ENCODE measurements around the gene METRN.

The METRN gene

DNA sequence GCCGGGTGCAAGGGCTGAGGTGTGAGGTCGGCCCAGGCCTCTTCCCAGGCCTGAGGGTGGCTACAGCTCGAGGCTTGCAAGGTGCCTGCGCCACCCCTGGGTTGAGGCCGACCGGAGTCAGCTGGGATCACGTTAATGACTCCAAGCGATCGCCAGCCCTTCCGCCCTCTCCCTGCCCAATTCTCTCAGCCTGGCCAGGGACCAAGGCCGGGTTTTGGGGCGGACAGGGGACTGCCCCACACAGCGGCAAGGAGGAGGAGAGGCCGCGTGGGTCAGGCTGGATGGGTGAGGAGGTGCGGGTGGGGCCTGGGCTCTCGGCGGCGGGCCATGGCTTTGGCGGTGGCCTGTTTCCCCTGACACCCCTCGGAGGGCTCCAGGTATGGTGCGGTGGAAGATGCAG is 21.6 kb upstream of the METRN start:
- DNase-seq: no peak

DNA sequence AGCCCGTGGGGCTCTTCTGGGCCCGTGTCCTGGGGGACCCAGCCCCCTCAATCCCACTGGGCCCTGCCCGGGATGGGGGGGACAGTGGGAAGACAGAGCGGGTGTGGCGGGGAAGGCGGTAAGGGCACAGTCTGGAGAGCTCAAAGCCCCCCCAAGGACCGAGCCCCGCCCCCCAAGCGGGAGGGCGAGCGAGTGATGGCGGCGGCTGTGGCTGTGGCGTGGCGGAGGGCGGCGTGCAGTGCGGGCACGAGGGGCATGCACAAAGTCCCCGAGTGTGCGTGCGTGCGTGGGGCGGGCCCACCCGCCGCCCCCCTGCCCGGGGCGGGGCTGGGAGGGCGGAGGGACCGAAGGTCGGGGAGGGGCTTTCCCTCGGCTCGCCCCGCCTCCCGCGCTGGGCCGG is 21.2 kb upstream of the METRN start:
- DNase-seq: peak; percentile 64

DNA sequence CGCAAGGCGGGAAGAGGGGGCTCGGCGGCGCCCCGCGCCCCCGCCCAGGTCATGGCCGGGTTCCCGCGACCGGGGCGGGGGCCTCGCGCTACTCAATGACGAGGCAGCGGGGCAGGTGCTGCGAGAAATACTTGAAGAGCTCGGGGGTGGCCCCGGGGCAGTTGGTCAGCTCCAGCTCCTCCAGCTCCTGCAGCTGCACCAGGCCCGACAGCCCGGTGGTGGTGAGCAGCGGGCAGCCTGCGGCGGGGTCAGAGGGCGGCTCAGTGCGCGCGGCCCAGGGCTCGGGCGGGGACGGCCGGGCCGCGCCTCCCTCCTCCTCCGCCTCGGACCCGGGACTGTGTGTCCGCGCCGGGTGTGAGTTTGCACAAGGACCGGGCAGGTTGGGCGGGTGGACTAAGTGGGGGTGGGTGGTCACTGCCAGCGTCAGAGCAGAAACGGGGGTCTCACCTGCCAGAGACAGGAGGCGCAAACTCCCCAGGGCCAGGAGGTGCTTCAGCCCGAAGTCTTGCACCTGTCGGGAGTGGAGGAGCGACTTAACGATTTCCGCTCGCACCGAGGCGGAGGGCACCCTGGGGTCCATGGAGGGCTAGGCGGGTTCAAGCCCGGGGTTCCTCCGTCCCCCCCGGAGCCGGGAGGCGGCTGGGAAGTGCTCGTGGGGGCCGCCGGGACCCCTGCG is 20.6 kb upstream of the METRN start:
- DNase-seq: no peak

DNA sequence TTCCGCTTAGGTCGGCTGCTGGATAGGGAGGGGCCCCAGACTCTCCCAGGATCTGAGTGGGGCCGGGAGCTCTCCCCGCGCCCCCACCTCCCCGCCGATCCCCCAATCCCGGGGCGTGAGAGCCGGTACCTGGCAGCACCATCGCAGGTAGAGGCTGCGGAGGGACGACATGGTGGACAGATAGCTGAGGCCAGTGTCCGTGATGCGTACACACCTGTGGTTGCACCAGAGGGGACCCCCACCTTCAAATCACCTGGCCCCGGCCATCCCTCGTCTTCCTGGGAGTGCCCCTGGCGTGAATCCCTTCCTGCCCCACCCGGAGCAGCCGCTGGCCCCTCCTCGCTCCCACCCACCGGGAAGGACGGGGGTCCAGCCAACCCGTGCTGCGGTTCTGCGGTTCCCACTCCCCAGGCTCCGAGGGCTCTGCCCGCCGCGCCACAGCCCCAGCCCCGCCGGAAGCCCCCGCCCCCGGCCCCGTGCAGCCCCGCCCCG is 20.0 kb upstream of the METRN start:
- DNase-seq: no peak

DNA sequence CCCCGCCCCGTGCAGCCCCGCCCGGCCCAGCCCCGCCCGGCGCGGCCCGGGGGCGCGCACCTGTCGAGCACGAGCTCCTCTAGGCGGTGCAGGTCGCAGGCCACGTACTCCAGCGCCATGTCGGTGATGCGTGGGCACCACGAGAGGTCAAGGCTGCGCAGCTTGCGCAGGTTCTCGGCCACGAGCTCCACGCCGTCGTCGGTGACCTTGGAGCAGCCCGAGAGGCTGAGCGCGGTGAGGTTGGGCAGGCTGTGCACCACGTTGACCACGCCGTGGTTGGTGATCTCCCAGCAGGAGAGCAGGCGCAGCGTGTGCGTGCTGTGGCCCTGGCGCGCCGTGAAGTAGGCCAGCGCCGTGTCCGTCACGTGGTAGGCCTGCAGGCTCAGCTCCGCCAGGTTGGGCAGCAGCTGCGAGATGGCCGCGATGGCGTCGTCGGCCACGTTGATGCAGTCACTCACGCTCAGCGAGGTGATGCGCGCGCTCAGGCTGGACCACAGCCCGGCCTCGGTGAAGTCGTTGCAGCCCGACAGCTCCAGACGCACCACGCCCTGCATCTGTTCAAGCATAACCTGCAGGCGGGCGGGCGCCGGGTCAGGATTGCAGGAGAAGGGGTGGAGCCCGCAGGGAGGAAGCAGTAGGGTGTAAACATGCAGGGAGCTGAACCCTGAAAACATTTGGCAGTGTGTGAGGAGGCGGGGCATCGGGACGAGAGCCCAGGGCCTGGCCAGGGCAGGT is 19.4 kb upstream of the METRN start:
- DNase-seq: peak; percentile 70

DNA sequence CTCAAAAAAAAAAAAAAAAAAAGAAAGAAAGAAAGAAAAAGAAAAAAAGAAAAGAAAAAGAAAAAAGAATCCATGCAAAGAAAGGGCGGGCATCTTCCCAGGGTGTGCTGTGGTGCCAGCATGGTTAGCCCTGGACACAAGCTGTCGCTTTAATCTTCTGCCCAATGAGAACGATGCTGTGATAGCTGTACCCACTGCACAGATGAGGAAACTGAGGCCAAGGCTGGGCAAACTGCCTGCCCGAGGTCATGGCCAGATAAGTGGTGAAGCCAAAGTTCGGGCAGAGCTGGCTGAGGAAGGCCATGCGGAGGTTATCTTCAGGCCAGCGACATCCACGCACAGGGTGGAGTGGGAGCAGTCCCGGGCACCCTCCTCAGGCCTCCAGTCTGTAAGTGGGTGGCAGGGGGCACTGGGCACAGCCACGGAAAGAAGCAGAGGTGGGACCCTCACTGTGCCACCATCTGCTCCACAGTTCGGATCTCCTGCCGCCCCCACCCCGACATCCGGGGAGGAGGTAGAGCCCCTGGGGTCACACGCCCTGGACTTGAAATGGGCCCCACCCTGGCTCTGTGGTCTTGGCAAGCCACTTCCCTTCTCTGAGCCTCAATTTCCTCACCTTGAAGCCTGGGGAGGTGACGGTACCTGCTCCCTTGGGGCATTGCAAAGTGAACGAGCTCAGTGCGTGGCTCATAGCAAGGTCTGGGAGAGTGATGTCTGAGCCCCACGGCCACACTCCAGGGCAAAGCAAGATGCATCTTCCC is 15.8 kb upstream of the METRN start:
- DNase-seq: no peak

DNA sequence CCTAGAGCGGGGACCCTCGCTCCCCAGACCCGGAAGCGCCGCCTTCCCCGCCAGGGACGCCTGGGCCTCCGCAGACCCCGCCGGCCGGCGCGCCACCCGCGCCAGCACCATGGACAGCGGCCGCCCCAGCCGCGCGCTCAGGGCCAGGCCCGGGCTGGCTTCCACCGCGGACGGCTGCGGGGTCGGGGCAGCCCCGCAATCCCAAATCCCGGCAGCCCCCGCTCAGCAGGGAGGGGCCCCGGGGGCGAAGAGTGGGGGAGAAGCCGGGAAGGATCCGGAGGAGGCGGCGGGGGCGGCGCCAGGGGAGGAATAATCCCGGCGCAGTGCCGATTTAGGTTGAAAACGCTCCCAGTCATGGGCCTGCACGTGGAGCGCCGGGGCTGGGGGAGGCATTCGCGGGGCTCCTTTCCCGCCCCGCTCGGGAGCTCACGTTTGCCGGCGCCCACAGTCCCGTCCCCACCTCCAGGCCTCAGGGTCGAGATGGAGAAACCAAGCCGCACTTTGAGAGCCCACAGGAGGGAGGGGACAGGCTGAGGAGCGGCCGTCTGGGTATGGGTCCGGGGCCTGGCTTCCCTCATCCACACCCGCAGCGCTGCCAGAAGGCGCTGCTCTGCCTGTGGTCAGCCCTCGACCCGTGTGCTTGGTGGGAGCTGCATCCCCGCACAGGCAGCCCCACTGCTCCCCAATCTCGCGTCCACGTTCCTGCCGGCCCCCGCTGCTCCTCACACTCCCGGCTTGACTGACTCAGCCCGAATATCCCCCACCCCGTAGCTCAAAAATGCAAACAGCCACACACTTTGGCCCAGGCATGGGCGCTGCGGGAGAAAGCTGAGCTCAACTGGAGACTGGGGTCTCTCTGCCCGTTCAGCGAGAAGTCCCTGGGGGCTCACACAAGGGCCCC is 14.0 kb upstream of the METRN start:
- DNase-seq: peak; percentile 60

DNA sequence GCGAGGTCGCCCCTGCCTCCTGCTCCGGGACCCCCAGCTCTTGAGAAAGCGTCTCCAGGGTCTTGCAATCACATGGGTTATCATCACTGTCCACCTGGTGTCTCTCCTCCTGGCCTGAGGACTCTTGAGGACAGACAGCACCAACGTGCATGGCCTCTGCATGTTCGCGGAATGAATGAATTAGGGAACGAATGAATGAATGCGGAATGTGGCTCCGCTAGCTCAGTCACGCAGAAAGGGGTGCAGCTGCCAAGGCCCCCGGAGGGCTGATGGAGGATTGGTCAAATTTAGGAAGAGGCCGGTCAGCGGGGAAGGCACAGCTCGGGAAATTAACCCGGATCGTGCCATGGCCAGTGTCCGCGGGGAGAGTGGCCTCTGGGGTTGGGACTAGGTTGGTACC is 12.6 kb upstream of the METRN start:
- DNase-seq: no peak

DNA sequence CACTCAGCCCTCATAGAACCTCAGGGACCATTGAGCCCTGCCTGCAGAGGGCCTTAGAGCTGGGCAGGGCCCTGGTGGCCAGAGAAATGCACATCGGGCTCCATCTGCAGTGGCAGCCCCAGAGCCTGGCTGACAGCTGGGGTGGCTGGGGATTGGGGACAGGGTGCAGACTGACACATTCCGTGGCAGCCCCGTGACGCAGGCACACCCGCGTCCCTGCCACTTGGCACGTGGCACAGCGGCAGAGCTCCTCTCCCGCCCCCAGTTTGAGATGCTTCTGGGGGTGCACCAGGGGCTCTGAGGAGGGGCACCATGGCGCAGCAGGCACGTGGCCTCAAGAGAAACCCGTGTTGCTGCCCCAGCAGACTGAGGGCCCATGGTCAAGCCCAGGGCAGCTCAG is 11.5 kb upstream of the METRN start:
- DNase-seq: no peak

DNA sequence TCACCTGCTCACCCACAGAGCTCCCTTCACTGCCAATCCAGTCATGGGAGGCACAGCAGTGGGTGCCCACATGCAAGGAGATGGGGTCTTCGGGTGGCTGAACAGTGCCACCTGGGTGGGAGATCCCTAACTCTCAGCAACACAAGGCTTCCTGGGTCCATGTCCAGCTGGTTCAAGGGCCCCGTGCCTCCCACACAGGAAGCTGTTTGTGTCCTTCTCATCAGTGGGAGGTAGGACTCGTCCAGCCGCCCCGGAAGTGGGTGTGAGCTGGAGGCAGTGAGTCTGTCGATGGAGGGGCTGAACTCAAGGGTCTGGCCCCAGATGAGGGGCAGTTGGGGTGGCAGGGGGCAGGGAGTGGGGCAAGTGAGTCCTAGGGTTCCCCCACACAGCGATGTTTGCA is 10.9 kb upstream of the METRN start:
- DNase-seq: no peak

DNA sequence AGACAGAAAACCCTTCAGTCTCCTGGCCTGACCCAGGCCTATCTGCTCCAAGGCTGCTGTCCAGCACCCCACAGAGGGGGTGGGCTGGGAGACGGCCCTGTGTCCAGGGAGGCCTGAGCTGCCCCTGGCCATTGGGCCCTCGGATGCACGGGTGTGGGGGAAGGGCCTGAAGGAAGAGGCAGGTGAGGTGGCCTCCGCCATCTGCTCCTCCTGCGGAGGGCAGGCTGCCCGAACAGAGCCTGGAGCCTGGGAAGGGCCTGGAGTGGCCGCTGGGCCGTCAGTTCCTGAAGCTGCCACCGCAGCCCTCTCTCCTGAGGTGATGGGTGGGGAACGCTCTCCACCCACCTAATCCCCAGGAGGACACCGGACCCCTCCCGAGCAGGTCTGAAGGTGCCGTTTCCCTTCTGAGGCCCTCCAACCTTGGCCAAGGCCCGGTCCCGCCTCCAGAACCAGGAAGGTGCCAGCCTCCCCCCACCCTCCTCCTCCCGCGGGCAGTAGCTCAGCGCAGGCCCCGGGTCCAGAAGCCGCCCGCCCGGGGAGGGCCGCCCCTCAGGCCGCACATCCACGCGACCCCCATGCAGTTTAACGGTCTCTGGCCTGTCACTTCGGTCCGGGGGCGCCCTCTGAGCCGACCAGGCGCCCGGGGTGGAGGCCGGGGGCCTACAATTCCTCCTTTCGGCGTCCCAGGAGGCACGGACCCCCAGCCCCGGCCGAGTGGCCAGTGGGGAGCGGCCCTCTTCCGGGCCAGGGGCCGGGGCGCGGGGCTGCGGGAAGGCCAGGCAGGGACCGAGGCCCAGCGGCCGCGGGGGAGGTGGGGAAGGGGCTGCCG is 10.2 kb upstream of the METRN start:
- DNase-seq: no peak

DNA sequence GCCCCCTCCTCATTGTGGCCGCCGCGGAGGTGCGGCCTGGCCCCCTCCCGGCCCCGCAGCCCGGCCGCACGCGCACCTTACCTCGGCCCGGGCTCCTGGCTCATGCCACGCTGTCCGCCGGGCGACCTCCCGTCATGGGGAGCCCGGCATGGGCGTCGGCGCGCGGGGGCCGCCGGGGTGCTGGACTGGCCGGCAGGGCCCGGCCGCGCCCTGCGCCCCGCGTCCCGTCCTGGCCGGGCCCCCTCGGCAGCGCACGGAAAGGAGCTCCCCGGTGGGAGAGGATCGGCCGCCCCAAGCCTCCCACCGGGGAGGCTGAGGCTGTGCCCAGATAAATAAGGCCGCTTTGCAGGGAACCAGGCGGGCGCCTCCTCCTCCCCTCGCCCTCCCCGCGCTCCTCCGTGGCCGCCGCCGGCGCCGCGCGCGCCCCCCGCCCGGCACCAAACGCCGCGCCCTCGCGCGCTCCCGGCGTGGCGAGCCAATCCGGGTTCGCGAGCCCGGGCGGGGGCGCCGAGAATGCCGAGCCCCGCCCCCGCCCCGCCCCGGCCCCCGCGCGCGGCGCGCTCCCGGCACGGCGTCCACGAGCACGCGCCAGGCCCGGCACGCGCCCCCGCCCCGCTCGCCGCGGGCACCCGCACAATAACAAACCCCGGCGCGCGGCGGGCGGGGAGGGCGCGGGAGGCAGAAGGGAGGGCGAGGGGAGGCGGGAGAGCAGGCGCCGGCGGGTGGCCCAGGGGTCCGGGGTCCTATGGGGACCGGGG is 9.3 kb upstream of the METRN start, which contains the start of gene FBXL16:
Gene FBXL16, minus strand, starts transcription at position 371 of the 758 bp plus-strand sequence. CDS start 8,396 bp downstream, outside the sequence.
- no peak for DNase-seq

DNA sequence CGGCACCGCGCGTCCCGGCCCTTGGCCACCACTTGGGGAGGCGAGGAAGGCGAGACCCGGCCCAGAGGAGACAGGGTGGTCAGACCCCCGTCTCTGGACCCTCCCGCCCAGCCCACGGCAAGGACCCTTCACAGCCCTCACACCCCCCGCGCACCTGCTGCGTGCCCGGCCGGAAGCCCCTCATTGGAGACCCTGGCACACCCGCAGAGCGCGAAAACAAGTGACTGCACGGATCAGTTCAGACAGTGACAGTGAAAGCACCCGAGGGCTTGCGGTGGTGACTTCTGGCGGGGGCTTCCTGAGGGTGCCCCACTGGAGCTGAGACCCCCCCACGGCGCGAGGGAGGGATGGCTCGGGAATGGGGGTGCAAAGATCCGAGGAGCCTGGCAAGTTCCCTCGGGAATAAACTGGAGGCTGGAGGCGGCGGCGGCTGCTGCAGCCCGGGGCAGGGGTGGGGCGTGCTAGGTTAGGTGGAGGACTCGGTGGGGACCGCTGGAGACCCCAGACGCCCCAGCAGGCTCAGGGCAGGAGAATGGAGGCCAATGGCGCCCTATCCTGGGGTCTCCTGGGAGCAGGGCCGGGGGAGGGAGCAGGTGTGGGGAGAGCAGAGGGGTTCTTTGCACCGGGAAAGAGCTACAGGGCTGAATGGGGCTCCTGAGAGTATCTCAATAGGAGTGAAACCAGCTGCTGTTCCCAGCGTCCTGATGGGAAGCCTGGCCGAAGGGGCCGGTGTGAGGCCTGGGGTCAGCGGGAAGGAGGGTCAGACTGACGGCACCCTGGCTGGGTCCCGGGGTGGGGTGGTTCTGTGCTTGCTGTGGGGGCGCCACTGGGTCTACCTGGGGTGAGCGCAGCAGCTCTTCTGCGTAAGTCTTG is 8.5 kb upstream of the METRN start:
- no peak for DNase-seq

DNA sequence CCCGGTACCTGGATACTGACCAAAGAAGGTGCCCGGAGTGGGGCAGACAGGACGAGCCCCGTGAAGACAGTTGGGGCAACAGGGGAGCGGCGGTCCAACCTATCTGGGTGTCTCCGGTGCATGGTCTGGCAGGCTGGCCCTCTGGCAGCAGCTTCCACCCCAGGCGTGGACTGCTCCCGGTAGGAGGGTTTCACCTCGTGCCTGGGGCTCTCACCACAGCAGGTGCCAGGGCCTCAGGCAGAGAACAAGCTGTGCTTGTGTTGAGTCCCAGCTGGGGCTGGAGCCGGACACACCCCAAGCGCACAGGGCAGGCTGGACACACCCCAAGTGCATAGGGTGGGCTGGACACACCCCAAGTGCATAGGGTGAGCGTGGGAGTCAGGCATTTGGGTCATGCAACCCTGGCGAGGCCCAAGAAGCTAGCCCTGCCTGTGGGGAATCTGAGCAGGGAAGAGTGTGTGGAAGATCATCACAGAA is 7.8 kb upstream of the METRN start:
- no peak for DNase-seq

DNA sequence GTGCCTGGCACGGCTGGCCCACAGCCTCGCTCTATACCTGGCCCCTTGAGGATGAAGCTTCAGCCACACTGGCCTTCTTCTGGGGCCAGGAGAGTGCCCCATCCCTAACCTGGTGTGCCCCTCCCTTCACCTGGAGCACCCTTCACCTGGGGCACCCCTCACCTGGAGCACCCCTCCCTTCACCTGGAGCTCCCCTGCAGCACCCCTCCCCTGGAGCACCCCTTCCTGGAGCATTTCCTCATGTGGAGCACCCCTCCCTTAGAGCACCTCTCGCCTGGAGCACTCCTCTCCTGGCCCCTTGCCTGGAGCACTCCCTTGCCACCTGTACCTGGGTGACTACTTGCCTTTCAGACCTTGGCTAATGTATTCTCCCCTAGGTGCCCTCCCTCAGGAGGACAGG is 6.9 kb upstream of the METRN start:
- no peak for DNase-seq

DNA sequence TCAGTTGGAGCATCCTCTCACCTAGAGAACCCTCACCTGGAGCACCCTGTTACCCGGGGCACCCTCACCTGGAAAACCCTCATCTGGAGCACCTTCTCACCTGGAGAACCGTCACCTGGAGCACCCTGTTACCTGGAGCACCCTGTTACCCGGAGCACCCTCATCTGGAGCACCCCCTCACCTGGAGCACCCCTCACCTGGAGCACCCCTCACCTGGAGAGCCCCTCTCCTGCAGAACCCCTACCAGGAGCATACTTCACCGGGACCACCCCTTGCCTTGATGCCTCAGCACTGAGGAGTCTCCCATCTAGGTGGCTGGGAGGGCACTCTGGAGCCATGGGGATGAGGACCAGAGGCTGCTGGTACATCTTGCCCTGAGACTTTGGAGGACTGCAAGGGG is 6.0 kb upstream of the METRN start:
- DNase-seq: no peak

DNA sequence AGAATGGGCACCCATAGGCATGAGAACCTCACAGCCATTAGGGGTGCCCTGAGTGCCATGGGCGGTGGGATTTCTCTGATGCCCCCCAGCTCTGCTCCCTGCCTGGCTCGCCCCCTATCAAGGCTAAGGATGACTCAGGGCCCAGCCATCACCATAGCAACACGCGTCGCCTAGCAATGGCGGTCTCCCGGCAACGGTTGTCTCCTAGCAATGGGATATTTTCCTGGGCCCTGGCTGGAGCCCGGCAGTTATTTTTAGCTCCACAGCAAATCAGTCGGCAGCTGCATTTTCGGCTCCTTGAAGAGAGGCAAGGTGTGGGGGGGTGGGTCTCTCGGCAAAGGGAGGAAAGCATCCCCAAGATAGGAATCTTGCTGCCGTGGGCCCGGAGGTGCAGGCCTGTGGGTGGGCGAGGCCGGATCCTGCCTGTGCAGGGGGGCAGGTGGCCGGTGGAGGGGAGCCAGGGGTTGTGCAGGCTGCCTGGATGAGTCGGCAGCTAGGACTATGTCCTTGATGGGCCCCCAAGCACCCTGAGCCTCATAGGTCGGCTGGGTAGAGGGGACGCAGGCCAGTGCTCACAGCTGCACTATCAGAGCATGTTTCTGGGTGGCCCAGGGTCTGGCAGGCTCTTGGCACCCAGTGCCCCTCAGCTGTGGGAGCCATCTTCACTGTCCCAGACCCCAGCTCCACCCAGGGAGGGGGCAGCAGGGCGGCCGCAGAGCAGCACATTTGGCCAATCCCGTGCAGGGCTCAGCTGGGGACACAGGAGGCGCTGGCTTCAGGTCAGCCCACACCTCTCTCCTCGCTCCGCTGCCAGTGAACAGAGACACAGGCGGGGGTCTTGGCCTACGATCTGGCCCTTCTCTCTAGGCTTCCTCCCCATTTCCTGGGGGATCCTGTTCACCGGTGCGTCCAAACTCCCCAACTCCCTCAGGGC is 5.1 kb upstream of the METRN start:
- DNase-seq: no peak

DNA sequence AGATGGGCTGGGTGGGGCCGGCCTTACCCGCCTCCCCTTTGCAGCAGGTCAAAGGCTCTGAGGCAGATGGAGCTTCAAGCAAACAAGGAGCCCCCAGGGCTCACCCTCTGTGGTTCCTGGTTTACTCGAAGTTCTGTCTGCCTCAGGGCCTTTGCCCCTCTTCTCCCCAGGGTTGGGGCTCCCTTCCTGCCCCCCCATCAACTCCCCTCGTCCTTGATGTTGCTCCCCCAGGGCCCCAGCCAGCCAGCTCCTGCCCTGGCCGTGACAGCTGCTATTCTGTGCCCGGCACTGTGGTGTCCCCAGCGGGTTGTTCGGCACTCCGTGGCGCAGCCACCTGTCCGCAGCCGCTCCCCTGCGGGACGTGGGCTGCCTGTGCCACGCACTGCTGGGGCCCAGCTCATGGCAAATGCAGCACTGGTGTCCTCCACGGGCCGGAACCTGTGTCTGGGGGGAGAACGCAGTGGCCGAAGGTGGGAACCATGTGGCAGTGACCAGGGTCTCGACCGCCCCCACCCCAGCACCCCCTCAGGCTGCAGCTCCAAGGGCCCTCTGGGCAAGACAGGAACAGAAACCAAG is 4.3 kb upstream of the METRN start:
- no peak for DNase-seq
